Measurements from ENCODE around the gene NGB.
A peak's percentile ranks its signal among the peaks of the same experiment; 100 is the strongest.
"Not testable (repeated sequence)": the region's sequence is repeated elsewhere in the genome, so short reads cannot be mapped to it uniquely, and the experiment has no call there.

The NGB gene, protein sequence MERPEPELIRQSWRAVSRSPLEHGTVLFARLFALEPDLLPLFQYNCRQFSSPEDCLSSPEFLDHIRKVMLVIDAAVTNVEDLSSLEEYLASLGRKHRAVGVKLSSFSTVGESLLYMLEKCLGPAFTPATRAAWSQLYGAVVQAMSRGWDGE

DNA sequence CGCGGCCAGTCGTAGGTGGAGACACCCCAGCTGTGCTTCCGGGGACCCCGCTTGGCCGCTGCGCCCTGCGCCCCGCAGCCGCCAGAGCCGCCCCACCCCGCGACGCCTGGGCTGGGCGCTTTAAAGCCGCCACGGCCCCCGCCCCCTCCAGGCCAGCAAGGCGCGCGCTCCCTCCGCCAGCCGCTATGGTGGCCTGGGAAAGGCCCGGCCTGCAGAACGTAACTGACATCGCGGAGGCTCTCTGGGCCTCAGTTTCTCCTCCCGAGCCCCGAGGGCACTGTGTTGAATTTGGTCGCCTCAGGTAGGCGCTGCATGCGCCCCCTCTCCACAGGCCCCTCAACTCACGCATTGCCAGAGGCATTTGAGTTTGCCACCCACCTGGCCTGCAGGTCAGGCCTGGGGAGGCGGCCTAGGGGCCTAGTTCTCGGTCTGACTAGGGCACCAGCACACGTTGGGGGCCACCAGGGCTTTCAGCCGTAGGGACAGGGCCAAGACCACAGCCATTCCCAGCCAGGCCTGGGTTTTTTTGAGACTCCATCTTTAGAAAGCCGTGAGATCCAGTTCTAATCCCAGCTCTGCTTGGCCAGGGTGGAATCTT is at the start of gene NGB:
Gene NGB, minus strand, starts transcription at position 94 of the 598 bp plus-strand sequence. CDS start 269 bp downstream, outside the sequence.
- no peak for DNase-seq (ENCODE audit: low read depth)

DNA sequence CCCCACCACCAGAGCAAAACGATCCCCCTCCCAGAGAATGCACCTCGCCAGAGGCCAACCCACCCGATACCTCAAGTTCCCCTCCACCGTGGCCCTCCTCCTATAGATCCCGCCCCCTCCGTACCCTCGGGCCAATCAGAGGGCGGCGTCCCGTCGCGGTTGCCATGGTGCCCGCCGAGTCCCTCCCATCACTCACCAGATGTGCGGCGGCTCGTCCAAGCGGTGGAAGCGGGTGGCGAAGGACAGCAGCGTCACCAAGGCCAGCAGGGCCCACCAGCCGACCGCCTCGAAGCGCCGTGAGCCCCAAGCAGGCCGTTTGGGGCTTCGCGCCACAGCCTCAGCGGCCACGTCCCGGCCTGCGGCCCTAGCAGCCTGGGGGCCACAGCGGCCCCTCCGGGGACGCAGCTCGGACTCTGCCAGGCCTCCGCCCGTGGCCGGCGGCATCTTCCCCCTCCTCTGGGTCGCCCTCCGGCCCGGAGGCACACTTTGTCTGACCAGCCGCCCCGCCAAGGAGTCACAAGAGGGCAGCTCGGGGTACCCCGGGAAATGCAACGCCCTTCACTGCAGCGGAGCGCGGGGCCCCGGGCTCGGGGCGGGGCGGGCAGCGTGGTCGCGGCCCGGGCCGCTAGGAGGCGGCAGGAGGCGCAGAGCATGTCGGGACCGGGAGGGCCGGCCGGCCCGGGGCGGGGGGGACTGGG is 49.4 kb upstream of the NGB start, which contains the start of gene POMT2:
Gene POMT2, minus strand, starts transcription at position 646 of the 698 bp plus-strand sequence. Its CDS starts 202 bp downstream, at position 444.
- peak; percentile 66 for DNase-seq (ENCODE audit: low read depth)

DNA sequence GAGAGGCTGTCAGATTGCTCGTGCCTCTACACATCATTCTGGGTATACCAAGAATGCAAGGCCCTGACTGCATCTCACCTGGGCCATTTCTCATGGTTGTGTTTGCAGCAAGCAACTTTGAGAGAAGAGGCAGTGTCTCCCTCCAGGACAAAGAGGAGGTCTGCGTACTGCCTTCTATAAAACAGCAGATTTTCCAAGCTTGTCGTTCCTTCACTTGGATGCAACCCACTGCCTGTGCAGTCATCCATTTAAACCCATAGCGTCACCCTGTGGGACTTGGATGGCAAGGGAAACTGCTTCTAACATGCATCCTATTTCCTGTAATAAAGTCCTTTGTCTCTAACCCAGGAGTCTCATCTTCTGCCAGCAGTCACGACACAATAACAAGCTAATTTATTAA is 48.4 kb upstream of the NGB start:
- DNase-seq (ENCODE audit: low read depth) = no peak

DNA sequence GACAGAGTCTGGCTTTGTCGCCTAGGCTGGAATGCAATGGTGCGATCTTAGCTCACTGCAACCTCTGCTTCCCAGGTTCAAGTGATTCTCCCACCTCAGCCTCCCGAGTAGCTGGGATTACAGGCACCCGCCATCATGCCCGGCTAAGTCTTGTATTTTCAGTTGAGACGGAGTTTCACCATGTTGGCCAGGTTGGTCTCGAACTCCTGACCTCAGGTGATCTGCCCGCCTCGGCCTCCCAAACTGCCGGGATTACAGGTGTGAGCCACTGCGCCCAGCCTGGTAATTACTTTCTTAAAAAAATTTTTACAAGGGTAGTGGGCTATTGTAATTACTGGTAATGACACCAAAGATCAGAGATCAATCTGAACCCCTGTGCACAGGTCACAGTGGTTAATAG is 47.8 kb upstream of the NGB start:
- DNase-seq (ENCODE audit: low read depth) = not testable (repeated sequence)

DNA sequence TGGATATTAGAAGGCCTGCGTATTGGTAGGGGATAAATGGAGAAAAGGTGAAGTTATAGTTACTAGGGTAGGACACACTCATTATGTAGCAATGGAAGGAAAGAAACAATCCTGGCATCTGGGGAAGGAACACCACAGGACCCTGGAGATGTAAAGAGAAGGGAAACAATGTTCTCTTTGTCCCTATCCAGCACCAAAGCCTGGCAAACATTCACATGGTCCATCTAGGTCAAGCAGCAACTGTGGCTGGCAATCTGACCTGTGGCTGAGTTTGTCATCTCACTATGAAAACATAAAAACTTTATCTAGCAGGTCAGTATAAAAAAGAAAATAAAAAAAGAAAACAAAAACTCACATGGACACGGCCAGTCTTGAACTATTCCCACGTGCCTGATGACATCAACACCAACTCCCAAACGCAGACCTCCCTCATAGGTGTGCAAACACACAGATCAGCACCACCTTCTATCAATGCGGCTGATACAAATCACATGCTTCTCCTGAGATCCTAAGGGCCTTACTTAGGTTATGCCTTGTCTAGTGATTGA is 47.1 kb upstream of the NGB start:
- no peak for DNase-seq (ENCODE audit: low read depth)

DNA sequence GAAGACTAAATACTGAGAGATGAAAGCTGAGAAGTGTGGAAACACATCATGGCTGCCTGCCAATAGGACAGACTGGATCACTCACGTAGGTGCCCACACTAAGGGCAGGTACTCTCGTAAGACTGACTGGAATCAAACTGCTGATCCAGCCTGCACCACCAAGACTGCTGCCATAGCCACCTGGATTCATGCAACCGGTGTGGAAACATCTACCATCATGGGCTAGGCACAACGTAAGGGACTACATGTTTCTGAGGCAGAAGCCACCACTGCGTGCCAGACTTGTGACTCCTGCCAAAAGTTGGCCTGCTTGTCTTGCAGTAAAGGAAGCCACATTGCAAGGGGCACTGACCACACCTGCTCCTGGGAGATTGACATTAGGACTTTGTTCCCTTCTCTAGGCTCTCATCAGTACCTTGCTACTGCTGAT is 45.9 kb upstream of the NGB start:
- DNase-seq (ENCODE audit: low read depth) = no peak

DNA sequence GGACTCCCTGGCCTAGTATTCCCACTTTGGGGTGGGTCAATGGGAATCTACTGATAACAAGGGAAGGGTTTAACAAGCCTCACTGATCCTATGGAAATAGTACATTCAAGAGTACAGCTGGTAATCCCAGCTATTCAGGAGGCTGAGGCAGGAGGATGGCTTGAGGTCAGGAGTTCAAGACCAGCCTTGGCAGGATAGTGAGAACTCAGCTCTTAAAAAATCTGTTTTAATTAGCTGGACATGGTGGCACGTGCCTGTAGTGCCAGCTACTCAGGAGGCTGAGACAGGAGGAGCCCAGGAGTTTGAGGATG is 45.1 kb upstream of the NGB start:
- no peak for DNase-seq (ENCODE audit: low read depth)

DNA sequence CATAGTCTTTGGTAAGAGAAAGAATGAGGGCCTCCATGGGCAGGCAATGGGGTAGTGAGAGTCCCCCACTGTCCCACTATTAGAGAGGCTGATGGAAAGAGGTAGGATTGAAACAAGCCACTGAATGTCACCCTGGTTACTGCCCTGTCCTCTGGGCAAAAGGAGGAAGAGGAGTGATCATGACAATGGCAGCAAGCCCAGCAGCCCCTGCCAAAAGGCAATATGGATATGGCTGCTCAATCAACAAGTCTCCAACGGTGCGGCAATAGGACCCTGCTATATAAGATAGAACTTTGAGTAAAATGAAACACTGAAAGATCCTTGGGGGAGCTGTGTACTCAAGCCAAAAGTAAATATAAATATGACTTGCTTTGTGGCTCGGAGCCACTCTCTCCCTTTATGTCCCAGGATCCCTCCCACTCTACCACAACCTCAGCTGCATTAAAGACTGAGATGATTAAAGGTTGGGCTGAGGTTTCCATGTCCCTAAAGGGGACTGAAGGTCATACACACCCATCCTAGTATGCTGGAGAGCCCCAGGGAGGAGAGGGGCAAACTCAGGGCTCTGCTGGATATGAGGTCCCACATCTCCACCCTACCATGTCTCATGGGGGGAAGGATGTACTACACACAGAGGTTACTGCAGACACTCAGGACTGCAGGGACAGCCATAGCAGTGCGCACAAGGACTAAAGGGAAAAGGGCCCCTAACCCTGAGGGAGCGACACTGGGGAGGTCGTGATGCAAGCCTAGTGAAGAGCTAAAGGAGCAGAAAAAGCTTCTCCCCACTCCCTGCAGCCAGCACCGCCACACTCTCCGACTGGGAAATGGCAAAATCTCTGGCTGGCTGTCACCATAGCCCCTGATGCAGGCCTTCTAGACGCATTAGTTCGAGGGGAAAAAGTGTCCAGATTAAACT is 43.8 kb upstream of the NGB start:
- DNase-seq (ENCODE audit: low read depth) = no peak

DNA sequence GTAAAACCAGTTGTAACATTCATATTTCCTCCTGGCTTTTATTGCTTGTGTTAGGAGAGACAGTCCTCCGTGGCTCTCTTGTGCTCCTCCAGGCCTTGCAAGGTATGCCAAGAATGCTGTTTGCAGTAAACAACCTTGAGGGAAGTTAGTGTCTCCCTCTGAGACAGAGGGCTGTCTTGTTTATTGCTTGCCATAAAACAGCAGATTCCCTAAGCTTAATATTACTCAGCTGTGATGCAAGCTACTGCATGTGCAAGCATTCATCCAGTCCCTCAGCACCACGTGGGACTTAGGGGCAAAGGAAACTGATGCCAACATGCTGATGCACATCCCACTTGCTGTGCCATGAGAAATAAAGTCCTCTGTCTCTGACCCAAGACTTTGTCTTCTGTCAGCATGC is 43.0 kb upstream of the NGB start:
- no peak for DNase-seq (ENCODE audit: low read depth)

DNA sequence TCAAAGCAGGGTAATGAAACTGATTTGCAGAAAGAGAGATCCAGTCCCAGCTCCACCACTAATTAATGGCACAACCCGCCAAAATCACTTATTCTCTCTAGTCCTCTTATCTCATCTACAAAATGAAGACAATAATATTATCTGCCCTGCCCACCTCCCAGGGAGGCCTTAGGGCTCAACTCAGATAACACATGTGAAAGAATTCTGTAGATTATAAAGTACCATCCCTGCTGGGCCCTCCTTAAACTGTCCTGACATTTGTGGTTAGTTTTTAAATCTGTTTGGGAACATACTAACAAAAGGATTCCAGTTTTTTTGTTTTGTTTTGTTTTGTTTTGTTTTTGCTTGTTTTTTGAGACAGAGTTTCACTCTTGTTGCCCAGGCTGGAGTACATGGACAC is 42.4 kb upstream of the NGB start:
- no peak for DNase-seq (ENCODE audit: low read depth)

DNA sequence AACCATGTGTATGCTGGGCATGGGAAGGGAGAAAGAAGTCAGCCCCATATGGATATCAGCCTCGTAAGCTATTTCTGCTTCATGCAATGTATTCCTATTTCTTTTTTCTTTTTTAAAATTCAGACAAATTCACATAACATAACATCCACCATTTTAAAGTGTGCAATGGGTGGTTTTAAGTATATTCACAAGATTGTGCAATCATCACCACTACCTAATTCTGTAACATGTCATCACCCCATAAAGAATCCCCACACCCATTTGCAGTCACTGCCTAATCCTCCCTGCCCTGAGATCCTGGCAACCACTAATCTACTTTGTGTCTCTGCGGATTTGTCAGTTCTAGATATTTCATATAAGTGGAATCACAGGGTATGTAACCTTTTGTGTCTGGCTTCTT is 40.2 kb upstream of the NGB start:
- DNase-seq (ENCODE audit: low read depth) = no peak

DNA sequence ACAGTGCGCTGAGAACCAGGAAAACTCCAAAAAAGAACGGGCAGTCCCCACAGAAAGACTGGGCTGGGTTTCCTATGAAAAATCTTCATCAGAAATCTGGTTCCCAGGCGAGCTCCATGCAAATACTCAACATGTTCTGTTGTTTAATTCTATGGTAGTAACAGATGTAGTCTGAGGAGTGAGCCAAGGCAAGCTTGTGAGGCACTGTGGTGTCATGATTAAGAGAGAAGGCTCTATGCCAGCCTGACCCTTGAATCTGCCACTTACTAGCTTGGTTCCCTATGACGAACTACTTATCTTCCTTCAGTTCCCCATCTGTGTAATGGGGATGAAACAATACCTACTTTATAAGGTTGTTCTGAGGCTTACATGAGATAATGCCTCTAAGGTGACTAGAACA is 39.0 kb upstream of the NGB start:
- DNase-seq (ENCODE audit: low read depth) = no peak

DNA sequence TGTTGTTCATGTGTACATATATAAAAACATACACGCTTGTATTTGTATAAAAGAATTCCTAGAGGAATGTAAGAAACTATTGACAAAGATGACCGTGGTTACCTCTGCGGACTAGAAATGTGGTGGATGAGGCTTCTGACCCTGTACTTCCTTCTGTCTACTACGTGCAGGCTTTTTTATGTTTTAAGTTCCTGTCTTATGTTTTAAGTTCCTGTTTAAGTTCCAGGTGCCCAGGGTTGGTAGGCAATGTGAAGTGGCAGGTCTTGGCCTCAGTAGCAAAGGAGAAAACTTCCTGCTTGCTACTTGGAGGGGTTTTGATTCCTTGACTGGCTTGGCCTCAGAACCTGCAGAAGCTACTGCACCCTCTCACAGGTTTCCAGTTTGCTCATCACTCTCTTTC is 38.1 kb upstream of the NGB start:
- no peak for DNase-seq (ENCODE audit: low read depth)

DNA sequence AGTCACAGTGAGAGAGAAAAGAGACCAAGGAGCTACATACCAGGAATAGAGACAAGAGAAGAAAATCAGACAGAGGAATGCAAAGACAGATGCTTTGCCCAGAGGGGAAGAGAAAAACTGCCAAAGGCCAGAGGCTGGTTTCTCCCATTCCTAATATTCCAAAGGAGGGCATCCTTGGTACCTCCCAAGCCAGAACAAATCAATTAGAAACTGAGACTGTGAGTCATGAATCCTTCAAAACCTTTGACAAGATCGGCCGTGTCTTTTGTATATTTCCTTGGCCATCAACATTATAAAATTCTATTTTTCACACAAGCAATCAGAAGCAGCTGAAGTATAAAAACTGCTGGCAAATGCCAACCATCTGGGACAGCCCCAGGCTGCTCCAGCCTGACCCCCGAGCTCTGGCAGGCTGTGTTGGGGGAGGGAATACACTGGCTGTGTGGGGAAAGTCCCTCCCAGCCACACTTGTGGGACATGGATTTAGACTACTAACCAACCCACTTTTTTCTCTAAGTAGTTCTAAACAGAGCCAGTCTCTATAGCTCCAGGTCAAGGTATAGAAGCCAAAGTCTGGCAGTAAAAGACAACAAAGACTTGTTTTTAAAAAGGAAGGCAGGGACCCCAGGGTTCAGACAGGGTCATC is 36.0 kb upstream of the NGB start:
- no peak for DNase-seq (ENCODE audit: low read depth)

DNA sequence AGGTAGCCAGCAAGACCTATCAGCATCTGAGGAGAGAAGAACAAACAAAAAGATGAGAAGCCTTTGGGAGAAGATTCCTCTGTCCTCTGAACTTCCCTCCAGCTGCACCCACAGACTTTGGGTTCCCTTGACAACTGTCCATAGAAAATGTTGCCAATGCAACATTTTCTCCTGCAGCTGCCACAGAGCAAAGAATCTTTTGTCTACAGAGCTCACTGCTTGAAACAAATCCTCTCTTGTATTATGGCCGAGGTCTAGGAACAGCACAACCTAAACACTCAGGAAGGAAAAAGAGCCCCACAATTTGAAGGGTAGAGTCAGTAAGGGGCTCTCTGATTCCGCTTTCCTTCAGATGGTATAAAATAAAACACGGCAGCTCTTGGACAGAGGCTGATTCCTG is 35.4 kb upstream of the NGB start:
- DNase-seq (ENCODE audit: low read depth) = no peak

DNA sequence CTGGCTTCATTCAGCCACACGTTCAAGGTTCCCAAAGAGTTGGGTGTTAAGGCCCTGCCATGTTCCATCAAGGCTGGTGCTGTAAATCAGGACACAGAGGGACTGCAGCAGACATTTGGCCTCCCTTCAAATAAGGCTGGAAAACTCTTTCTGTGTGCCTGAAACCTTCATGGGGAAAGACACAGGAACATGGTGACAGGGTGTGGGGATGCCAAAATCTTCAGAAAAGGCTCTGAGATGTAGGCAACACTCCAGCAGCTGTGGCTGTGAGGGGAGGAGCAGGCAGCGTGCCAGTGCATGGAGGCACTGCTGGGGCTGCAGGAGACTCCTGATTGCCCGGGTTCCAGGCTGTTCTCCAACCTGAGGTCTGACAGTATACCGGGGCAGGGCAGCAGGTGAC is 34.7 kb upstream of the NGB start:
- no peak for DNase-seq (ENCODE audit: low read depth)

DNA sequence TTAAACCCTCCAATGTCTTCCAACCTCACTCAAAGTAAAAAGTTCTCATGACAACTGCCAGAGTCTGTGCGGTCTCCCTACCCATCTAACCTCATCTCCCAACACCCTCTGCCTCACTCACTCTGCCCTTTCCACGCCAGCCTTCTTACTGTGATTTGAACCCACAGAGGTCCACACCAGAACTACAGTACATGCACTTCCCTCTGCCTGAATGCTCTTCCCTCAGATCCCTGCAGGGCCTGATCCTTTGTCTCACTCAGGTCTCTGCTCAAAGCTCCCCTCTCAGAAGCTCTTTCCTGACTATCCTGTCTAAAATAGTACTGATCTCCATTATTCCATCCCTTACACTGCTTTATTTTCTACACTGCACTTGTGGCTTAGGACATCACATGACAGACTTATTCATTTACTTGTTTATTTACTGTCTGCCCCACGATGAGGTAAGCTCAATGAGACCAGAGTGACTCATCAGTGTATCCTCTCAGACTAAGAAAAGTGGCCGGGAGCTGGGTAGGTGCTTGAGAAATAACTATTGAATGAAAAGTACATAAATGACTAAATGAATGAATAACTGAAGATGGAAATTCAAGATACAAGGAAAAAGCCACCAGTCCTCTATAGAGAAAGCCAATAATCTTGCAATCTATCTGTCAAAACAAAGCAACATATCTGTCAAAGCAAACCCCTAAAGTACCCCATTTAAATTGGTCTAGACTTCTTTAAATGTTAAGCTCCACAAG is 32.6 kb upstream of the NGB start:
- no peak for DNase-seq (ENCODE audit: low read depth)

DNA sequence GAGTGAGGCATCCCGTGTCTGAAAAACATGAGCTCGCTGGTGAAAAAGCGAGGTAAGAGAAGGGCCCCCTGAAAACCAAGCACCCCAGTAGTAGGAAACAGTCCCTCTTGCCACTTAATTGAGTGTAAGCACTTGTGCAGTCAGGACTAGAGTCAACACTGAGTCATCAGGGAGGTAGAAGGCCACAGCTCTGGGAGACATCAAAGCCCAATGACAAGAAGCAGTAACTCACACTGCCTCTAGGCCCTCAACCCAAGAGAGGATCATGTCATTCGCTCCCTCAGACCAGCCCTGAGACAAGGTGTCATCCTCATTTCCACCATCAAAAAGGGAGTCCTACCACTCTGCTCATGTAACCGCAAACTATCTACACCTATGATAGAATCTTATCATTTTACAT is 31.9 kb upstream of the NGB start:
- no peak for DNase-seq (ENCODE audit: low read depth)

DNA sequence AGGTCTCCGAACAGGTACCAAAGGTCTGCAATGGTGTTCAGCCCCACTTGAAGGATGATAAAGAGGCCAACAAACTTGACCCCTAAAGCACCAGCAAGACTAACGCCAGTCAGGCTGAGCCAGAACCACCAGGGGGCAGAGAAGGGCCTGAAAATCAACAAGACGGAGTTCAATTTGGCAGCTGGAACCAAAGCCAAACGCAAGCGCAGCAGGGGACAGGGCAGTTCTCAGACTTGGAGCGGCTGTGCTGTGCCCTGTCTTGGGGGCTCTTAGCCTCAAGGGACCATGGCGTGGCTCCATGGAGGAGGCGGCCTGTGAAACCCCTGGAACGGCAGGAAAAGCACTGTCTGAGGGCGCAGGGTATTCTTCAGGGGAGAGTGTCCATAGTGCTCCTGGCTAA is 30.1 kb upstream of the NGB start:
- DNase-seq (ENCODE audit: low read depth) = no peak

DNA sequence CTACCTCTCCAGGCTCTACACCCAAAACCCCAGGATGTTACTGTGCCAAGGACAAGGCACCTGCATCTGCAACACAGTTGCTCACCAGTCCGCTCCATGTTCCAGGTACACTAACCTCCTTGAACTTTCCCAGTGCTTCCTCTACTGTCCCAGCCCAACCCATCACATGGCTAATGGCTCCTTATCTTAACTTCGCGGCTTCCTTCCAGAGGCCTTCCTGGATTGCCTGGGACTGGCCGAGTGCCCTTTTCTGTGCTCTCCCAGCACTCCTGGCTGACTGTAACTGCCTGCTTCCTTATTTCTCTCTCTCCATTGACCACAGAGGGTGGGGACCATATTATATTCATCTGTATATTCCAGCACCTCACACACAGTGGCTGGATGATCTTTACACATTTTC is 28.8 kb upstream of the NGB start:
- DNase-seq (ENCODE audit: low read depth) = no peak

DNA sequence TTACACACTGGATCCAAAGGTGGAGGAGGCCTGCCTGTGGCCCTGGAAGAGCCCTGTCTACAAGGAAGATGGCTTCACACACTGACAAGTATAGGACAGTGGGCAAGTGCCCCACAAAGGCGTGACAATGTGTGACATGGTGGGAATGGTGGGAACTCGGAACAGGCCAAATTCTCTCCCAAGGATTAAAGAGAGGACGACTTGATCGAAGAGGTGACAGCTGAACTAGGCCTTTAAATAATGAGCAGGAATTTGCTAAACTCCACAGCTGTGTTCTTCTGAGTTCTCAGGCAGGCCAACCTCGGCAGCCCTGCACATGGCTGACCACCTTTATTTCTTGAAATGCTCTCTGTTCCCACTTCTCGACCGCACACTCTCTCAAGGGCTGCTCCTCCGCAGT is 25.9 kb upstream of the NGB start:
- no peak for DNase-seq (ENCODE audit: low read depth)
